Adrenal gland (tissue), 5 donors: ENCODE data around the gene BCL2A1.
"Not testable (repeated sequence)": the region's sequence is repeated elsewhere in the genome, so short reads cannot be mapped to it uniquely, and the experiment has no call there.

Experiments
- CTCF ChIP-seq, 6 experiments: fragments of 450-650 bp in 4 of 6; fragments of 200-600 bp in 2 of 6; sonication (generic) in 1 of 6; IDR thresholded peaks; 1 replicate in 5 of 6; 2 replicates in 1 of 6; pipeline versions ENCODE4 v1.5.1 to v1.8.0; 2016 to 2021; ENCODE audit warnings: antibody characterized with exemption in 6 of 6, mild to moderate bottlenecking in 2 of 6, moderate library complexity in 1 of 6
- POLR2A ChIP-seq, 2 donors: fragments of 450-650 bp; IDR thresholded peaks; one replicate each; pipeline ENCODE4 v1.6.1; 2017; ENCODE audit warnings: antibody characterized with exemption in 2 of 2, mild to moderate bottlenecking in 2 of 2, moderate library complexity in 1 of 2
- donor health status: DM: no; HTN: no; CAD: no.

DNA sequence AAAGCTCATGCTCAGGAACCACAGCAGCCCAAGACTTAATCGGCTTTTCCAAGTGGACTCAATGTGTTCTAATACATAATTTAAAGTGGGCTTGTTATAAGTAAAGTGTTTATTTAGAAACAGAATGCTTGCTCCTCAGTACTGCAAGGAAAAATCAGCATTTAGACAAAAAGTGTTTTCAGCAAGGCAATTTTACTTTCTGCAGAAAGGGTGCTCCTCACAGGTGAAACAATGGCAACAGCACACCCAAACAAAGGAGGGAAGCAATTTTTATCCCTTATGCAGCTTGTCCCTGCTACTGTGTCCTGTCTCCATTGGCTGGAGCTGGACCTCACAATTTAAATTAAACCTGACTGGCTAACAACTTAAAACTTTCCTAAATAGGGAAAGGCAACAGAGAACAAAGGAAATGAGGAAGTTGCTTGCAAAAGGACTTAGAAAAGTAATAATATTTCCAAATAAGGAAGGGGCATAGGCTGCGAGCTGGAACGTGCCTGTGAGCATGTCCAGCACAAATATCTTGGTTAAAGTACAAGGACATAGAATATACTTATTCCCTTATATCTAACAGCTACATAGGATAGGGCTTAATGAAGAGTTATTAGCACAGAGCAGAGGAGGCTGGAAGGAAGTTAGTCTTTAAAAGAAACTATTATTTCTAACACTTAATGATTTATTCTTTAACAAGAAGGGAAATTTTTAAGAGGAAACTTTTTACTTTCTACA, 55.1 kb downstream of the BCL2A1 start:
- not testable (repeated sequence) for TF ChIP-seq CTCF, POLR2A (IDR thresholded peaks at IDR 0.05)
